ENCODE measurements around the gene SRSF1. TPM values are rescaled to one million over a fixed set of nuclear protein-coding genes. Genes with fewer than 3 reads are reported as not detected.
A peak's percentile ranks its signal among the peaks of the same experiment; 100 is the strongest.

Gene SRSF1
- total RNA-seq (100 to 1,000 TPM; 183 to 235 TPM), polyA plus RNA-seq (100 to 1,000 TPM in 1 of 2 donors, 10 to 100 TPM in 1; 76.7 to 128 TPM)
- long read RNA-seq, donor 1, transcript SRSF1-205 (3 exons, 3,117 nt), result minor isoform, 20 of 128 reads
- long read RNA-seq, donor 1, transcript SRSF1-202 (2 exons, 689 nt), result minor isoform, 9 of 128 reads
- long read RNA-seq, donor 1, transcript SRSF1-201 (4 exons, 1,513 nt), result major isoform, 64 of 128 reads
- long read RNA-seq, donor 1, transcript SRSF1-204 (4 exons, 1,720 nt), result minor isoform, 19 of 128 reads
- long read RNA-seq, donor 1, partial matches to known transcripts, result 9 of 128 reads
- long read RNA-seq, donor 1, other reads (novel, unspliced or antisense), result 6 of 128 reads
- long read RNA-seq, donor 2, transcript SRSF1-204 (4 exons, 1,720 nt), result minor isoform, 7 of 42 reads
- long read RNA-seq, donor 2, transcript SRSF1-201 (4 exons, 1,513 nt), result major isoform, 20 of 42 reads
- long read RNA-seq, donor 2, transcript SRSF1-202 (2 exons, 689 nt), result minor isoform, 6 of 42 reads
- long read RNA-seq, donor 2, transcript SRSF1-205 (3 exons, 3,117 nt), result minor isoform, 9 of 42 reads
- long read RNA-seq, donor 2, partial matches to known transcripts, result 0 of 42 reads
- long read RNA-seq, donor 2, other reads (novel, unspliced or antisense), result 0 of 42 reads
- long read RNA-seq, donor 3, transcript SRSF1-201 (4 exons, 1,513 nt), result major isoform, 26 of 53 reads
- long read RNA-seq, donor 3, transcript SRSF1-204 (4 exons, 1,720 nt), result minor isoform, 14 of 53 reads
- long read RNA-seq, donor 3, transcript SRSF1-205 (3 exons, 3,117 nt), result minor isoform, 10 of 53 reads
- long read RNA-seq, donor 3, partial matches to known transcripts, result 0 of 53 reads
- long read RNA-seq, donor 3, other reads (novel, unspliced or antisense), result 0 of 53 reads
- long read RNA-seq, donor 4, transcript SRSF1-202 (2 exons, 689 nt), result minor isoform, 6 of 47 reads
- long read RNA-seq, donor 4, transcript SRSF1-204 (4 exons, 1,720 nt), result minor isoform, 5 of 47 reads
- long read RNA-seq, donor 4, transcript SRSF1-201 (4 exons, 1,513 nt), result major isoform, 21 of 47 reads
- long read RNA-seq, donor 4, transcript SRSF1-205 (3 exons, 3,117 nt), result minor isoform, 8 of 47 reads
- long read RNA-seq, donor 4, partial matches to known transcripts, result 6 of 47 reads
- long read RNA-seq, donor 4, other reads (novel, unspliced or antisense), result 0 of 47 reads
- long read RNA-seq, donor 5, transcript SRSF1-202 (2 exons, 689 nt), result minor isoform, 7 of 152 reads
- long read RNA-seq, donor 5, transcript SRSF1-204 (4 exons, 1,720 nt), result minor isoform, 23 of 152 reads
- long read RNA-seq, donor 5, transcript SRSF1-201 (4 exons, 1,513 nt), result major isoform, 77 of 152 reads
- long read RNA-seq, donor 5, transcript SRSF1-205 (3 exons, 3,117 nt), result minor isoform, 18 of 152 reads
- long read RNA-seq, donor 5, partial matches to known transcripts, result 14 of 152 reads
- long read RNA-seq, donor 5, other reads (novel, unspliced or antisense), result 11 of 152 reads

GRCh38 chr17:58006924-58007780 lies at the start of gene SRSF1:
Gene SRSF1, minus strand, starts transcription at chr17:58007246. Its CDS starts 109 bp downstream, at chr17:58007137.
- H3K36me3 ChIP-seq (ENCODE audit: control insufficient read depth in 4 of 4, insufficient read depth in 4 of 4, low read length in 4 of 4), result peaks cover 6 to 35% (median 16%) of the 10 kb centered on the region in 4 donors
- peak within 1 kb of the TSS; percentile 97 to 99 for H3K9ac ChIP-seq (ENCODE audit: insufficient read depth in 1 of 2, low read length in 2 of 2)
- WGBS, 2 donors, result 0% methylated on average over 86 of the region's 86 CpGs
- ATAC-seq (ENCODE audit: insufficient read depth, low FRiP score), result peak; percentile 93
- H3K27me3 ChIP-seq (ENCODE audit: control insufficient read depth in 3 of 3, insufficient read depth in 3 of 3, low read length in 2 of 3), result no peaks in the 10 kb centered on the region
- peak; percentile 98 to 100 (median 99) for DNase-seq
- H3K4me1 ChIP-seq (ENCODE audit: control insufficient read depth in 5 of 5, insufficient read depth in 5 of 5, low read length in 5 of 5), result peaks cover 2 to 33% (median 16%) of the 10 kb centered on the region in 5 donors
- H3K27ac ChIP-seq (ENCODE audit: low read depth in 1 of 2, low read length in 1 of 2), result peak within 1 kb of the TSS; percentile 94 to 99
- TF ChIP-seq CTCF (IDR thresholded peaks at IDR 0.05; ENCODE audit: control extremely low read depth, extremely low read depth), result no peak
- no peaks in the 10 kb centered on the region for H3K9me3 ChIP-seq (ENCODE audit: control insufficient read depth in 4 of 4, insufficient read depth in 3 of 4, low read length in 3 of 4)
- H3K4me3 ChIP-seq, result peak within 1 kb of the TSS; percentile 92

- H3K4me1 ChIP-seq (ENCODE audit: control insufficient read depth in 5 of 5, insufficient read depth in 5 of 5, low read length in 5 of 5), result peaks cover 0 to 24% (median 9%) of the 10 kb centered on the region in 5 donors
- H3K36me3 ChIP-seq (ENCODE audit: control insufficient read depth in 4 of 4, insufficient read depth in 4 of 4, low read length in 4 of 4), result no peaks in the 10 kb centered on the region
- ATAC-seq (ENCODE audit: insufficient read depth, low FRiP score), result no peak
- no peak overlapping the region for H3K9ac ChIP-seq (ENCODE audit: insufficient read depth in 1 of 2, low read length in 2 of 2)
- no peak overlapping the region for H3K4me3 ChIP-seq
- DNase-seq, result no peak
- H3K9me3 ChIP-seq (ENCODE audit: control insufficient read depth in 4 of 4, insufficient read depth in 3 of 4, low read length in 3 of 4), result no peaks in the 10 kb centered on the region
- no peak for TF ChIP-seq CTCF (IDR thresholded peaks at IDR 0.05; ENCODE audit: control extremely low read depth, extremely low read depth)
- no peaks in the 10 kb centered on the region for H3K27me3 ChIP-seq (ENCODE audit: control insufficient read depth in 3 of 3, insufficient read depth in 3 of 3, low read length in 2 of 3)
- no peak overlapping the region for H3K27ac ChIP-seq (ENCODE audit: low read depth in 1 of 2, low read length in 1 of 2)
Observed at GRCh38 chr17:58056476-58056875, 49.4 kb upstream of the SRSF1 start.

- Histone ChIP-seq H3K9me3 (ENCODE audit: control insufficient read depth in 4 of 4, insufficient read depth in 3 of 4, low read length in 3 of 4) (no peaks in the 10 kb centered on the region), H3K36me3 (ENCODE audit: control insufficient read depth in 4 of 4, insufficient read depth in 4 of 4, low read length in 4 of 4) (no peaks in the 10 kb centered on the region), H3K4me3 (no peak overlapping the region), H3K27me3 (ENCODE audit: control insufficient read depth in 3 of 3, insufficient read depth in 3 of 3, low read length in 2 of 3) (no peaks in the 10 kb centered on the region), H3K4me1 (ENCODE audit: control insufficient read depth in 5 of 5, insufficient read depth in 5 of 5, low read length in 5 of 5) (peaks cover 0 to 7% (median 0%) of the 10 kb centered on the region in 5 donors), H3K27ac (ENCODE audit: low read depth in 1 of 2, low read length in 1 of 2) (no peak overlapping the region), H3K9ac (ENCODE audit: insufficient read depth in 1 of 2, low read length in 2 of 2) (no peak overlapping the region)
- no peak for ATAC-seq (ENCODE audit: insufficient read depth, low FRiP score)
- no peak for TF ChIP-seq CTCF (IDR thresholded peaks at IDR 0.05; ENCODE audit: control extremely low read depth, extremely low read depth)
- WGBS, 2 donors, result 90 to 93% methylated on average over 6 of the region's 6 CpGs
- no peak for DNase-seq
Observed at GRCh38 chr17:58054641-58055040, 47.6 kb upstream of the SRSF1 start.
